Activated CD4-positive, alpha-beta T cell treated with anti-CD3 and anti-CD28 coated beads, Interleukin-2, amount 10 ng/mL, durations not matched to agents 24 days and 14 days (primary cell): ENCODE measurements around the gene ADGRV1. TPM values are rescaled to one million over a fixed set of nuclear protein-coding genes. Genes with fewer than 3 reads are reported as not detected.
"Not testable (repeated sequence)": the region's sequence is repeated elsewhere in the genome, so short reads cannot be mapped to it uniquely, and the experiment has no call there.

ENCODE experiments used
- DNase-seq: peaks from one replicate; pipeline ENCODE4 v3.0.0; 2022
- H3K27ac Mint-ChIP-seq: one replicate; pipeline ENCODE4 v1.8.0; 2022; ENCODE audit warnings: mild to moderate bottlenecking, mixed read lengths
- H3K27me3 Mint-ChIP-seq: one replicate; pipeline ENCODE4 v1.8.0; 2022; ENCODE audit warnings: mixed read lengths
- H3K36me3 Mint-ChIP-seq: one replicate; pipeline ENCODE4 v1.8.0; 2022; ENCODE audit warnings: low read depth, mild to moderate bottlenecking, mixed read lengths
- H3K4me1 Mint-ChIP-seq: one replicate; pipeline ENCODE4 v1.8.0; 2021; ENCODE audit warnings: mixed read lengths
- H3K4me3 Mint-ChIP-seq: one replicate; pipeline ENCODE4 v1.8.0; 2022; ENCODE audit warnings: mild to moderate bottlenecking, moderate library complexity, mixed read lengths
- H3K9me3 Mint-ChIP-seq: one replicate; pipeline ENCODE4 v1.8.0; 2021; ENCODE audit warnings: mixed read lengths
- intact Hi-C: fragments of 100-400 bp; cut with micrococcal nuclease; formaldehyde crosslinking; loops from one replicate; pipeline ENCODE4 v1.15.1; 2023
- total RNA-seq: library from RNA; stranded (reverse); gene quantifications from 2 replicates; pipeline ENCODE4 v1.2.3, GENCODE V29; 2022

ADGRV1 gene
- total RNA-seq, 1 donor from 2014 or later, result 0.63 TPM

GRCh38 chr5:90709323-90710155, 150.9 kb downstream of the ADGRV1 start:
- intact Hi-C loops, result no loop called here
- Mint-ChIP-seq H3K27me3 (no peaks in the 10 kb centered on the region), H3K27ac (no peak overlapping the region), H3K4me3 (no peak overlapping the region), H3K36me3 (no peaks in the 10 kb centered on the region), H3K9me3 (no peaks in the 10 kb centered on the region), H3K4me1 (no peaks in the 10 kb centered on the region)
- no peak for DNase-seq

- no peak for DNase-seq
- intact Hi-C loops, result no loop called here
- no peaks in the 10 kb centered on the region for H3K27me3 Mint-ChIP-seq
- H3K27ac Mint-ChIP-seq, result no peak overlapping the region
- no peak overlapping the region for H3K4me3 Mint-ChIP-seq
- no peaks in the 10 kb centered on the region for H3K4me1 Mint-ChIP-seq
- no peaks in the 10 kb centered on the region for H3K9me3 Mint-ChIP-seq
- no peaks in the 10 kb centered on the region for H3K36me3 Mint-ChIP-seq
Measured at GRCh38 chr5:90718387-90718786, 159.8 kb downstream of the ADGRV1 start.

GRCh38 chr5:90739567-90739966, 181.0 kb downstream of the ADGRV1 start:
- DNase-seq, result no peak
- H3K36me3 Mint-ChIP-seq, result no peaks in the 10 kb centered on the region
- intact Hi-C loops, result no loop called here
- no peaks in the 10 kb centered on the region for H3K27me3 Mint-ChIP-seq
- H3K4me1 Mint-ChIP-seq, result no peaks in the 10 kb centered on the region
- no peak overlapping the region for H3K27ac Mint-ChIP-seq
- H3K9me3 Mint-ChIP-seq, result no peaks in the 10 kb centered on the region
- no peak overlapping the region for H3K4me3 Mint-ChIP-seq

GRCh38 chr5:90740244-90740799, 181.7 kb downstream of the ADGRV1 start:
- Mint-ChIP-seq H3K27ac (no peak overlapping the region), H3K9me3 (no peaks in the 10 kb centered on the region), H3K36me3 (no peaks in the 10 kb centered on the region), H3K27me3 (no peaks in the 10 kb centered on the region), H3K4me3 (no peak overlapping the region), H3K4me1 (no peaks in the 10 kb centered on the region)
- intact Hi-C loops, result no loop called here
- no peak for DNase-seq

GRCh38 chr5:90741022-90741564, 182.5 kb downstream of the ADGRV1 start:
- no peak for DNase-seq
- Mint-ChIP-seq H3K36me3 (no peaks in the 10 kb centered on the region), H3K27me3 (no peaks in the 10 kb centered on the region), H3K9me3 (no peaks in the 10 kb centered on the region), H3K27ac (no peak overlapping the region), H3K4me1 (no peaks in the 10 kb centered on the region), H3K4me3 (no peak overlapping the region)
- intact Hi-C loops, result no loop called here

- Mint-ChIP-seq H3K4me1 (no peaks in the 10 kb centered on the region), H3K27me3 (no peaks in the 10 kb centered on the region), H3K36me3 (no peaks in the 10 kb centered on the region), H3K9me3 (no peaks in the 10 kb centered on the region), H3K4me3 (no peak overlapping the region), H3K27ac (no peak overlapping the region)
- intact Hi-C loops, result no loop called here
- DNase-seq, result no peak
Measured at GRCh38 chr5:90746119-90746518, 187.5 kb downstream of the ADGRV1 start.

- H3K27me3 Mint-ChIP-seq, result no peaks in the 10 kb centered on the region
- H3K36me3 Mint-ChIP-seq, result no peaks in the 10 kb centered on the region
- H3K27ac Mint-ChIP-seq, result no peak overlapping the region
- no peak overlapping the region for H3K4me3 Mint-ChIP-seq
- no peaks in the 10 kb centered on the region for H3K4me1 Mint-ChIP-seq
- DNase-seq, result no peak
- intact Hi-C loops, result no loop called here
- H3K9me3 Mint-ChIP-seq, result no peaks in the 10 kb centered on the region
Measured at GRCh38 chr5:90747175-90747574, 188.6 kb downstream of the ADGRV1 start.

- no peak overlapping the region for H3K4me3 Mint-ChIP-seq
- DNase-seq, result no peak
- H3K9me3 Mint-ChIP-seq, result no peaks in the 10 kb centered on the region
- no peaks in the 10 kb centered on the region for H3K27me3 Mint-ChIP-seq
- no peaks in the 10 kb centered on the region for H3K4me1 Mint-ChIP-seq
- H3K27ac Mint-ChIP-seq, result no peak overlapping the region
- intact Hi-C loops, result no loop called here
- H3K36me3 Mint-ChIP-seq, result no peaks in the 10 kb centered on the region
Measured at GRCh38 chr5:90747693-90748092, 189.1 kb downstream of the ADGRV1 start.

GRCh38 chr5:90759119-90759518, 200.5 kb downstream of the ADGRV1 start:
- Mint-ChIP-seq H3K36me3 (no peaks in the 10 kb centered on the region), H3K9me3 (no peaks in the 10 kb centered on the region), H3K4me3 (no peak overlapping the region), H3K27ac (no peak overlapping the region), H3K27me3 (no peaks in the 10 kb centered on the region), H3K4me1 (no peaks in the 10 kb centered on the region)
- DNase-seq, result no peak
- intact Hi-C loops, result no loop called here

- no peak overlapping the region for H3K27ac Mint-ChIP-seq
- intact Hi-C loops, result no loop called here
- no peaks in the 10 kb centered on the region for H3K36me3 Mint-ChIP-seq
- H3K27me3 Mint-ChIP-seq, result no peaks in the 10 kb centered on the region
- no peak for DNase-seq
- H3K4me3 Mint-ChIP-seq, result no peak overlapping the region
- no peaks in the 10 kb centered on the region for H3K9me3 Mint-ChIP-seq
- no peaks in the 10 kb centered on the region for H3K4me1 Mint-ChIP-seq
Measured at GRCh38 chr5:90767710-90768109, 209.1 kb downstream of the ADGRV1 start.

GRCh38 chr5:90770006-90770541, 211.5 kb downstream of the ADGRV1 start:
- H3K36me3 Mint-ChIP-seq, H3K4me1 Mint-ChIP-seq, H3K4me3 Mint-ChIP-seq, H3K27ac Mint-ChIP-seq, H3K9me3 Mint-ChIP-seq, DNase-seq, H3K27me3 Mint-ChIP-seq: not testable (repeated sequence)
- intact Hi-C loops, result loop anchor here (10.0 kb wide), 1 partner anchor 225 kb away; no protein-coding TSS in a partner anchor

- no peaks in the 10 kb centered on the region for H3K36me3 Mint-ChIP-seq
- no peak overlapping the region for H3K4me3 Mint-ChIP-seq
- H3K9me3 Mint-ChIP-seq, result no peaks in the 10 kb centered on the region
- no peak for DNase-seq
- intact Hi-C loops, result loop anchor here (10.0 kb wide), 1 partner anchor 233 kb away; no protein-coding TSS in a partner anchor
- H3K4me1 Mint-ChIP-seq, result no peaks in the 10 kb centered on the region
- H3K27ac Mint-ChIP-seq, result no peak overlapping the region
- peaks cover 4% of the 10 kb centered on the region for H3K27me3 Mint-ChIP-seq
Measured at GRCh38 chr5:90777959-90778358, 219.4 kb downstream of the ADGRV1 start.

GRCh38 chr5:90783460-90784333, 225.1 kb downstream of the ADGRV1 start:
- Mint-ChIP-seq H3K4me1 (no peaks in the 10 kb centered on the region), H3K27me3 (peaks cover 2% of the 10 kb centered on the region), H3K36me3 (no peaks in the 10 kb centered on the region), H3K27ac (no peak overlapping the region), H3K9me3 (no peaks in the 10 kb centered on the region), H3K4me3 (no peak overlapping the region)
- intact Hi-C loops, result loop anchor here (1.0 kb wide), 1 partner anchor 344 kb away; no protein-coding TSS in a partner anchor
- DNase-seq, result peak; percentile 89
